ENCODE data around the gene GGT6.

GGT6 gene

GRCh38 chr17:4519361-4519788, 41.0 kb downstream of the GGT6 start:
- no peak for DNase-seq

GRCh38 chr17:4518901-4519300, 41.5 kb downstream of the GGT6 start:
- DNase-seq, result no peak

- DNase-seq, result no peak
These were observed 43.6 kb downstream of the GGT6 start for GRCh38 chr17:4516735-4517134.

DNA sequence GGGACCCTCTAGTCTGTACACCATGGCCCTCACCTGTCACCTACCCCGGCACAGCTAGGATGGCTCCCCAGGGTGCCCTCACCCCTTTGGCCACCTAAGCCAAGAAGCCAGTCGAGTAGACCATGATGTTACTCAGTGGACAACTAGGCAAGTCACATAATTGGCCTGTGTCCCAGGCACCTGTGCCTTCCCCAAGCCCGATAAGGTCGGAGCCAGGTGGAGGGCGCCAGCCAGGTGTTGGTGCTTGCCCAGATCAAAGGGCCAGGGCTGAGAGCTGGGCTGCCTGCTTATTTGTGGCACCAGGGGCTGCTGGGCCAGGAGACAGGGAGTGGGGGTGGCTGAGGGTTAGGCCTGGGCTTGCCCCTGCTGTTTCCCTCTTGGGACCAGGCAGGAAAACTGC, 44.9 kb downstream of the GGT6 start:
- no peak for DNase-seq

GRCh38 chr17:4514779-4515178, 45.6 kb downstream of the GGT6 start:
- no peak for DNase-seq

GRCh38 chr17:4514206-4514605, 46.2 kb downstream of the GGT6 start:
- no peak for DNase-seq

GRCh38 chr17:4513113-4514032, 47.0 kb downstream of the GGT6 start:
- DNase-seq, result no peak

GRCh38 chr17:4512156-4513112, 47.9 kb downstream of the GGT6 start:
- DNase-seq, result no peak

GRCh38 chr17:4511199-4511932, 49.0 kb downstream of the GGT6 start:
- no peak for DNase-seq

DNA sequence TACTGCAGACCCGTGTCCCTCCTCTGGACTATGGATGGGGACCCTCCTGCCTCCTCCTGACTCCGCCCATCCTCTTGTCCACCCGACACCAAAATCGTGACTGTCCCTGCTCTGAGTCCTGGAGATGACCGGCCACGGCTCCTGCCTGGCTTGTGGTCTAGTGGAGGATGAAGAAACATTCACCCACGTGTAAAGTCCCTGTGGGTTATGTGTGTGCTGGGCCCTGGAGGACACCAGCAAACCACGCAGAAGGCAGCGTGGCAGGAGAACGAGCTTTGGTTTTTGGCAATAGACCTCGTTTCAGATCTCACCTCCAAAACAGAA, 49.8 kb downstream of the GGT6 start:
- DNase-seq, result no peak

DNA sequence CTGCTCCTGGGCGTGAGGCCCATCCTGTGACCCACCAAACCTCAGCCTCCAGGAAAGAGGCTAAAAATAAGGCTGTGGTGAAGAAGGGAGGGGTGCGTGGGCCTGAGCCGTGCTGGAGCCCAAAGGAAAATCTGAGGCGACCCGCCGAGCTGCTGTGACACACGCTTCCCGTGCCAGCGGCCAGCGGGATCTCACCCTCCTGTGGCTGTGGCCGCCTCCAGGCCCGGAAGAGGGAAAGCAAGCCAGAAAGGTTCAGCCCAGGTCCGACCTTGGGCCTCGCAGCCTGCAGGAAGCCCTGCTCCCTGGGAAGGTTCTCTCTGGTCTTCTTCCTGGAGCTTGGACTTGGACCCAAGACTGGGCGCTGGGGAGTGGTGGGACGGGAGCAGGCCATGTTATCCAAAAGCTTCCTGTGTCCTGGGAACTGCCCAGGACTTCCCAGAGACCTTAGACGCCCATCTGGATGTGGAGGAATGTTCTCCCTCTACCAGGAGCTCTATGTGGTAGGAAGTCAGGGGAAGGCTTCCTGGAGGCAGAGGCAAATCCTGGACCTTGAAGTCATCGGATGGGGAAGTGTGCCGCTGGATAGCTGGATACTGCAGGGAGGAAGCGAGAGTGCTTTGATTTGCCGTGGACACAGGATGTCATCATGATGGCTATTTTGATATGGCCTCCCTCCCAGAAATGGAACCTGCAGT, 50.3 kb downstream of the GGT6 start:
- no peak for DNase-seq

GRCh38 chr17:4509401-4509800, 51.0 kb downstream of the GGT6 start:
- DNase-seq, result no peak

DNA sequence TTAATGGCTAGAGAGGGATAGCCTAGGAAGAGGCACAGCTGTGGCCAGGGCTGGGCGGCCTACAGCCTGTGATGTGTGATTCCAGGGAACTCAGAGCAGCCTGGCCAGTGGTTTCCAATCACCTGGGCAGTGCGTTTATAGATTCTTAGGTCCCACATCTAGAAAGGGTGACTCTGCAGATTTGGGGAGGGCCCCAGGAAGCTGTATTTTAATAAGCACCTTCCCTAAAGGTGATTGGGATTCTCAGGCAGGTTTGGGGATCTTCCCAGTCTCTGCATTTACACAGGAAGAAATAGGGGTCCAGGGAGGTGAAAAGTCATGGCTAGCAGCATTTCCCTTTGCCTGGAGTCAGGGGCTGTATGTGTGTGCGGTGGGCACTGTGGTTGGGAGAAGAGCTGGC, 52.2 kb downstream of the GGT6 start:
- DNase-seq, result no peak

- DNase-seq, result no peak
These were observed 52.8 kb downstream of the GGT6 start for GRCh38 chr17:4507361-4508111.

All from effector CD4-positive, alpha-beta T cell (primary cell).